Lung (tissue), 12 donors: ENCODE results near the gene TICRR. TPM values are rescaled to one million over a fixed set of nuclear protein-coding genes. Genes with fewer than 3 reads are reported as not detected.

Source experiments
- ATAC-seq: fragments of 200-7000 bp; cut with Tn5 transposase; one replicate; pipeline ENCODE4 v1.9.1; 2020; ENCODE audit warnings: moderate number of reproducible peaks; ENCODE audit not compliant: insufficient read depth, low FRiP score
- DNase-seq, 3 donors: peaks; one replicate each; pipeline ENCODE4 v3.0.0-alpha.2; 2013 to 2017
- H3K27ac ChIP-seq, 2 donors: one replicate each; pipeline ENCODE4 v1.5.1; 2013; ENCODE audit warnings: mild to moderate bottlenecking in 2 of 2, moderate library complexity in 2 of 2, control low read depth in 1 of 2, inconsistent platforms in 1 of 2, low read depth in 1 of 2, low read length in 1 of 2
- H3K27me3 ChIP-seq, 3 donors: one replicate each; pipeline ENCODE4 v1.5.1; 2013; ENCODE audit warnings: low read length in 2 of 3; ENCODE audit not compliant: control insufficient read depth in 3 of 3, insufficient read depth in 3 of 3
- H3K36me3 ChIP-seq, 4 donors: one replicate each; pipeline ENCODE4 v1.5.1; 2013; ENCODE audit warnings: low read length in 4 of 4, mild to moderate bottlenecking in 1 of 4, moderate library complexity in 1 of 4; ENCODE audit not compliant: control insufficient read depth in 4 of 4, insufficient read depth in 4 of 4
- H3K4me1 ChIP-seq, 5 donors: one replicate each; pipeline ENCODE4 v1.5.1; 2013; ENCODE audit warnings: low read length in 5 of 5, mild to moderate bottlenecking in 2 of 5, moderate library complexity in 1 of 5; ENCODE audit not compliant: control insufficient read depth in 5 of 5, insufficient read depth in 5 of 5
- H3K4me3 ChIP-seq: one replicate; pipeline ENCODE4 v1.5.1; 2013; ENCODE audit warnings: mild to moderate bottlenecking, control low read depth, moderate library complexity
- H3K9ac ChIP-seq, 2 donors: one replicate each; pipeline ENCODE4 v1.5.1; 2013; ENCODE audit warnings: low read length in 2 of 2, control low read depth in 1 of 2; ENCODE audit not compliant: insufficient read depth in 1 of 2
- H3K9me3 ChIP-seq, 4 donors: one replicate each; pipeline ENCODE4 v1.5.1; 2013; ENCODE audit warnings: low read length in 3 of 4, mild to moderate bottlenecking in 1 of 4, moderate library complexity in 1 of 4; ENCODE audit not compliant: control insufficient read depth in 4 of 4, insufficient read depth in 3 of 4
- WGBS, 2 donors: extraction: QIAGEN DNeasy Blood & Tissue Kit; methylation state at CpG; one replicate each; pipeline ENCODE4 v1.1.7; 2013; 5-methylcytosine and 5-hydroxymethylcytosine counted together
- polyA plus RNA-seq, 2 donors: library from polyadenylated mRNA; stranded (reverse); fragments of 200-250 nt; gene quantifications; one replicate each; pipeline ENCODE4 v1.2.1, GENCODE V29; 2013
- total RNA-seq, 2 donors: library from RNA; depleted of rRNA in 1 of 2; stranded (reverse); fragments of >200 nt in 1 of 2; gene quantifications; one replicate each; pipeline ENCODE4 v1.2.1, GENCODE V29; 2014 to 2021
- TF ChIP-seq, protein P1 (sequence below): IDR thresholded peaks from 2 replicates; pipeline ENCODE4 v1.5.1; 2012; ENCODE audit warnings: mild to moderate bottlenecking; ENCODE audit errors: control extremely low read depth, extremely low read depth
- donor health status: control.
- donor health status: control.
- donor health status: Bipolar disorder and iron deficiency.
- donor health status: healthy.
- donor health status: DM: yes; HTN: yes; CAD: no.

The TICRR gene
- total and polyA plus RNA-seq, 4 donors = 0.31 to 1.7 (median 0.43) TPM

DNA sequence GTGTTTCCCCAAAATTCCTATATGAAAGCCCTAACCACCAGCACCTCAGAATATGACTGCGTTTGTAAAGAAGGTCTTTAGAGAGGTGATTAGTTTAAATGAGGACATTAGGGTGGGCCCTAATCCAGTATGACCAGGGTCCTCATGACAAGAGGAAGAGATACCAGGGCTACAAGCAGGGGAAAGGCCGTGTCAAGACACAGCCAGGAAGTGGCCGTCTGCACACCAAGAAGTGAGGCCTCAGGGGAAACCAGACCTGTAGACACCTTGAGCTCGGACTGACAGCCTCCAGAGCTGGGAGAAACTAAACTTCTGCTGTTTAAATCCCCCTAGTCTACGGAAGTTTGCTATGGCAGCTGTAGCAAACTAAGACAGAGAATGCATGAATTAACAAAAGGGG lies 65.8 kb downstream of the TICRR start:
- H3K36me3 ChIP-seq = peaks cover 0 to 14% (median 6%) of the 10 kb centered on the region in 4 donors
- H3K27ac ChIP-seq = no peak overlapping the region
- H3K9me3 ChIP-seq = no peaks in the 10 kb centered on the region
- ATAC-seq (no peak), DNase-seq (no peak)
- no peak overlapping the region for H3K4me3 ChIP-seq
- H3K4me1 ChIP-seq = no peaks in the 10 kb centered on the region
- no peak overlapping the region for H3K9ac ChIP-seq
- no peaks in the 10 kb centered on the region for H3K27me3 ChIP-seq
- 76 to 80% methylated on average over 5 of the region's 5 CpGs for WGBS, 2 donors
- TF ChIP-seq, protein P1, sequence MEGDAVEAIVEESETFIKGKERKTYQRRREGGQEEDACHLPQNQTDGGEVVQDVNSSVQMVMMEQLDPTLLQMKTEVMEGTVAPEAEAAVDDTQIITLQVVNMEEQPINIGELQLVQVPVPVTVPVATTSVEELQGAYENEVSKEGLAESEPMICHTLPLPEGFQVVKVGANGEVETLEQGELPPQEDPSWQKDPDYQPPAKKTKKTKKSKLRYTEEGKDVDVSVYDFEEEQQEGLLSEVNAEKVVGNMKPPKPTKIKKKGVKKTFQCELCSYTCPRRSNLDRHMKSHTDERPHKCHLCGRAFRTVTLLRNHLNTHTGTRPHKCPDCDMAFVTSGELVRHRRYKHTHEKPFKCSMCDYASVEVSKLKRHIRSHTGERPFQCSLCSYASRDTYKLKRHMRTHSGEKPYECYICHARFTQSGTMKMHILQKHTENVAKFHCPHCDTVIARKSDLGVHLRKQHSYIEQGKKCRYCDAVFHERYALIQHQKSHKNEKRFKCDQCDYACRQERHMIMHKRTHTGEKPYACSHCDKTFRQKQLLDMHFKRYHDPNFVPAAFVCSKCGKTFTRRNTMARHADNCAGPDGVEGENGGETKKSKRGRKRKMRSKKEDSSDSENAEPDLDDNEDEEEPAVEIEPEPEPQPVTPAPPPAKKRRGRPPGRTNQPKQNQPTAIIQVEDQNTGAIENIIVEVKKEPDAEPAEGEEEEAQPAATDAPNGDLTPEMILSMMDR = no peak

DNA sequence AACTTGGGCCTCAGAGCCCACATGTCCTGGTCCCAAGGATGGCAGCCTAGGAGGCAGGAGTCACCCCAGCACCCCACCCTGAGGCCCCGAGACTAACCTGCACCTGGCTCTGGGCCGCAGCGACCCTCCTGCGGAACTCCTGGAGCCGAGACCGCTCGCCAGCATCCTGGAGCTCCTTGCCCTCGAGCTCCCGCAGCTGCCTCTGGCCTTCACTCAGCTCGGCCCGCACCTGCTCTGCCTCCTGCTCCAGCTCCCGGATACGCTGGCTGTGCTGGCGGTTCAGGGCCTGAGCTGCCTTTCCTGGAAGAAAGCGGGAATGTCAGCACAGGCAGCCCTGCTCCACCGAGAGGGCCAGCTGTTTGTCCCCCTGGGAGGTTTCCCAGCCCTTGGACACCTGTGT lies 66.8 kb downstream of the TICRR start:
- DNase-seq = no peak
- ATAC-seq = no peak

DNA sequence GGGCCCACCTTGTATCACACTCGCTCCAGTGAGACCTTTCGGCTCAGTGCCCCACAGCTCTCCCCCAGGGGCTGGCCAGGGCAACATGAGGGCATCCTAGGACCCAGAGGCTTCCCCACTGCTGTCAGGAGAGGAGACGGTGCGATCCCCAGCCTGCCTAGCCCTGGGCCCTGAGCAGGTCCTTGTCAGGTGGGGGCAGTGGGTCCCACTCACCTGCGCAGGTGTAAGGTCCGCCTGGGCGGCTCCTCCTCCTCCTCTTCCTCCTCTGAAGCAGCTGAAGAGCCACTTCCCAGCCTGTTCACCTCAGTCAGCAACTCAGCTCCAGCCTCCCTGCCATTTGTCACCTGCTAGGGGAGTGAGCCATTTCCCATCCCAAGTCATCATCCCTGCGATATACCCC lies 70.4 kb downstream of the TICRR start:
- no peak overlapping the region for H3K27ac ChIP-seq
- 93 to 96% methylated on average over 7 to 8 of the region's 8 CpGs for whole genome bisulfite sequencing, 2 donors
- no peak overlapping the region for H3K4me3 ChIP-seq
- H3K4me1 ChIP-seq = no peaks in the 10 kb centered on the region
- H3K36me3 ChIP-seq = peaks cover 0 to 28% (median 8%) of the 10 kb centered on the region in 4 donors
- no peaks in the 10 kb centered on the region for H3K9me3 ChIP-seq
- H3K9ac ChIP-seq = no peak overlapping the region
- no peaks in the 10 kb centered on the region for H3K27me3 ChIP-seq
- TF ChIP-seq, protein P1 = no peak
- DNase-seq (peak in 1 of 3 donors; percentile 10), ATAC-seq (peak; percentile 23)

More for the DNA sequence above, 66.8 kb downstream of the TICRR start:
- Histone ChIP-seq H3K4me3 (no peak overlapping the region), H3K27me3 (no peaks in the 10 kb centered on the region), H3K4me1 (no peaks in the 10 kb centered on the region), H3K9me3 (no peaks in the 10 kb centered on the region), H3K36me3 (peaks cover 0 to 22% (median 8%) of the 10 kb centered on the region in 4 donors), H3K27ac (no peak overlapping the region), H3K9ac (no peak overlapping the region)
- TF ChIP-seq, protein P1 = no peak
- WGBS, 2 donors = 95 to 97% methylated on average over 16 of the region's 16 CpGs
